Upper lobe of right lung (tissue), 1 donor: ENCODE results near the gene COL18A1. TPM values are rescaled to one million over a fixed set of nuclear protein-coding genes. Genes with fewer than 3 reads are reported as not detected.

Experiments used
- ATAC-seq: fragments of 200-7000 bp; cut with Tn5 transposase; one replicate; pipeline ENCODE4 v1.9.1; 2020; ENCODE audit warnings: mild to moderate bottlenecking, moderate library complexity
- DNase-seq: peaks from one replicate; pipeline ENCODE4 v3.0.0-alpha.2; 2020
- H3K27ac ChIP-seq: fragments of 200-600 bp; one replicate; pipeline ENCODE4 v1.8.0; 2022
- H3K27me3 ChIP-seq: fragments of 200-600 bp; one replicate; pipeline ENCODE4 v1.8.0; 2022; ENCODE audit warnings: mild to moderate bottlenecking
- H3K36me3 ChIP-seq: fragments of 200-600 bp; one replicate; pipeline ENCODE4 v1.8.0; 2022
- H3K4me1 ChIP-seq: fragments of 200-600 bp; one replicate; pipeline ENCODE4 v1.8.0; 2022
- H3K4me3 ChIP-seq: fragments of 200-600 bp; one replicate; pipeline ENCODE4 v1.8.0; 2022; ENCODE audit warnings: mild to moderate bottlenecking
- H3K9me3 ChIP-seq: fragments of 200-600 bp; one replicate; pipeline ENCODE4 v1.8.0; 2022
- intact Hi-C: fragments of 100-400 bp; cut with DNase I; formaldehyde crosslinking; loops from one replicate; pipeline ENCODE4 v1.11.0; 2022
- total RNA-seq: library from RNA; stranded (reverse); fragmentation: NEBNext Ultra II Directional; extraction: Animal tissue kit (Norgen Biotek cat#: 25700); gene quantifications from one replicate; pipeline ENCODE4 v1.2.1, GENCODE V29; 2021
- TF ChIP-seq, protein P1 (sequence below): fragments of 200-600 bp; IDR thresholded peaks from one replicate; pipeline ENCODE4 v1.8.0; 2022; ENCODE audit warnings: antibody characterized with exemption
- donor health status: DM: no; HTN: yes; CAD: no; lungs with severe emphysema.

COL18A1 gene
- total RNA-seq, 1 donor from 2014 or later = 60.4 TPM

DNA sequence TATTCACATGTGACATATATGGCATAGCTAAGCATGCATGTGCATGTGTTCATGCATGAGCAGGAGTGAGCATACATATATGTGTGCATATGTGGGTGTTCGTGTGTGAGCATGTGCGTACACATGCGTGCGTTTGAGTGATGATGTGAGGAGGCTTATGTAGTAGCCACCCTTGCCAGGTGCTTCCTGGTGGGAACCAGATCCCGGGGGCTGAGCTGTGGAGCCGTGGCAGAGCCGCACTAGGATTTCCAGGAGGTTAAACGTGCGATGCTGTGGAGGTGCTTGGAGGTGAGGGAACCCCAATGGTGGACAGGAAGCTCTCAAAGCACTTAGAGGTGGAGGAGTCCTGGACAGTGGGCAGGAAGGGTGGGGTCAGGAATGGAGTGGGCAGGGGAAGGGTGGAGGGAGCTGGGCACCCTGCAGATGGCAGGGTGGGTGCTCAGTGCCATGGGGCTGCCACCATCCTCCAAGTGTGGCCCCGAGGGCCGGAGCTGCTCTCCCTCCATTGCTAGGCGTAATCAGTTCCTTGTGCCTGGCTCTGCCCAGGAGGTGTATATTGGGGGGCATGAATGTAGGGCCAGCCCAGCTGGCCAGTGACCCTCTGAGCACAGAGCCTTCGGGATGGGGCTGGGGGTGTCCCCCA is 48.5 kb downstream of the COL18A1 start:
- DNase-seq (no peak), ATAC-seq (no peak)
- intact Hi-C loops = loop anchor here (10.0 kb wide), 1 partner anchor 309 kb away; no protein-coding TSS in a partner anchor
- H3K27me3 ChIP-seq = no peaks in the 10 kb centered on the region
- H3K4me1 ChIP-seq = peaks cover 4% of the 10 kb centered on the region
- H3K4me3 ChIP-seq = no peak overlapping the region
- peak overlapping the region; percentile 36 for H3K27ac ChIP-seq
- H3K36me3 ChIP-seq = no peaks in the 10 kb centered on the region
- TF ChIP-seq, protein P1, sequence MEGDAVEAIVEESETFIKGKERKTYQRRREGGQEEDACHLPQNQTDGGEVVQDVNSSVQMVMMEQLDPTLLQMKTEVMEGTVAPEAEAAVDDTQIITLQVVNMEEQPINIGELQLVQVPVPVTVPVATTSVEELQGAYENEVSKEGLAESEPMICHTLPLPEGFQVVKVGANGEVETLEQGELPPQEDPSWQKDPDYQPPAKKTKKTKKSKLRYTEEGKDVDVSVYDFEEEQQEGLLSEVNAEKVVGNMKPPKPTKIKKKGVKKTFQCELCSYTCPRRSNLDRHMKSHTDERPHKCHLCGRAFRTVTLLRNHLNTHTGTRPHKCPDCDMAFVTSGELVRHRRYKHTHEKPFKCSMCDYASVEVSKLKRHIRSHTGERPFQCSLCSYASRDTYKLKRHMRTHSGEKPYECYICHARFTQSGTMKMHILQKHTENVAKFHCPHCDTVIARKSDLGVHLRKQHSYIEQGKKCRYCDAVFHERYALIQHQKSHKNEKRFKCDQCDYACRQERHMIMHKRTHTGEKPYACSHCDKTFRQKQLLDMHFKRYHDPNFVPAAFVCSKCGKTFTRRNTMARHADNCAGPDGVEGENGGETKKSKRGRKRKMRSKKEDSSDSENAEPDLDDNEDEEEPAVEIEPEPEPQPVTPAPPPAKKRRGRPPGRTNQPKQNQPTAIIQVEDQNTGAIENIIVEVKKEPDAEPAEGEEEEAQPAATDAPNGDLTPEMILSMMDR = no peak
- no peaks in the 10 kb centered on the region for H3K9me3 ChIP-seq

DNA sequence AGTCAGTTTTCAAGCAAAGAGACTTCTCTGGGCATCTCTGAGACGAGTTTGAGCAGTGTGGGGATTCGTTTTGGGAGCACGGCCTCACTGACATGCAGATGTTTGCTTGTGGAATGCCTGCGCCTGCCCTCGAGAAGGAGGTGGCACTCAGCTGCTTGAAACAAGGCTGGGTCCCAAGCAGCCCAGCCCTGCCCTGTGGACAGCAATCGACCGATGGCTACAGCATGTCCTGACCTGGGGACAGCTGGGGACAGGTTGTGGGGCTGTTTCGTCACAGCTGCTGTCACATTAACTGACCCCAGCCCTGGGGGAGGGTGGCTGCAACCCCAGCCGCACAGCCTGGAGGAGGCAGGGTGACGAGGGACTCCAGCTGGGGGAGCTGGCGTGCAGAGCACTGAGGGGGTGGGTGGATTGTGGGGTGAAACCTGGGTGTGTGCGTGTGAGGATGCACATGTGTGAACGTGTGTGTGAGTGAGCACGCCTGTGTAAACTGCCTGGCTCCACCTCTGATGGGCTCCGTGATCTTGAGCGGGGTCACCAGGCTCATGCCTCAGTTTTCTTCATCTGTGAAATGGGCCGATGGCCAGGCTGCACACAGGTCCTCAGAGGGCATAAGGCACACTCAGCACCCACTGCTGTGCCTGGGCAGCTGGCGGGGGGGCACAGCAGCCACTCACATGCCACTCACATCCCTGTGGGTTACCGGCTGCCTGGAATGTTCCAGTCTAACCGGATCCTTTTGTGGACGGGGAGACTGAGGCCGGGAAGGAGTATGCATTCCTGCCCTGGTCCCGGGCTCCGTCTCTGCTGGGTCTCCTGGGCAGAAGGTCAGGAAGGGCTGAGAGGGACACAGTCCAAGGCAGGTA is 49.3 kb downstream of the COL18A1 start:
- H3K27ac ChIP-seq = peak overlapping the region; percentile 36
- ATAC-seq (peak; percentile 11), DNase-seq (no peak)
- TF ChIP-seq, protein P1 = no peak
- peaks cover 4% of the 10 kb centered on the region for H3K4me1 ChIP-seq
- no peak overlapping the region for H3K4me3 ChIP-seq
- no peaks in the 10 kb centered on the region for H3K27me3 ChIP-seq
- H3K36me3 ChIP-seq = no peaks in the 10 kb centered on the region
- H3K9me3 ChIP-seq = no peaks in the 10 kb centered on the region
- intact Hi-C loops = loop anchor here (10.0 kb wide), 1 partner anchor 309 kb away; no protein-coding TSS in a partner anchor

DNA sequence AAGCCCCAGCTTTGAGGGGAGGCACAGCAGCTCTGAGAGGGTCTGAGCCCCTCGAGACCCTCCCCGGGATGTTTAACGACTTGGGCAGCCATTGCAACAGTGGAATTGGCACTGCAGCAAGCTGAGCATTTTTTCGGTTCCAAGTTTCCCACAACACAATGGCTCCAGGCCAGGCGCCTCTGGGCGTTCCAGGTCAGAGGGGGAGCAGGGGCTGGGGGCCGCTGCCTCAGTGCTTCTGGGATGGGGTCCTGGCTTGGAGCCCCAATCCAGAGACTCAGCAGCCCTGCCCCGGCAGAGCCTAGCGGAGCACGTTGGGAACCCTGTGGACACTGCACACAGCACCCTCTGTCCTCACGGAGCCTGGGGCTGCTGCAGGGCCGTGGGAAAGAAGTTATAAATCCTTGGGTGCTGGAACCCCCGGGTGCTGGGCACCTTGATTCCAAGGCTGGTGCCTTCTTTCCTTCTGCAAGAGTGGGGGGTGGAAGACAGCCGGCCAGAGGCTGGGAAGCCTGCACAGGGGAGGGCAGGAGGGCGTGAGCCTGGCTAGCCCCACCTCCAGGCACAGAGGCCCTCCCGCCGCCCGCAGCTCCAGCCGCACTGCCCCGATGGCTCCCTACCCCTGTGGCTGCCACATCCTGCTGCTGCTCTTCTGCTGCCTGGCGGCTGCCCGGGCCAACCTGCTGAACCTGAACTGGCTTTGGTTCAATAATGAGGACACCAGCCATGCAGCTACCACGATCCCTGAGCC is 50.1 kb downstream of the COL18A1 start:
- no peaks in the 10 kb centered on the region for H3K9me3 ChIP-seq
- H3K36me3 ChIP-seq = no peaks in the 10 kb centered on the region
- H3K4me3 ChIP-seq = peak overlapping the region; percentile 37
- peak overlapping the region; percentile 42 for H3K27ac ChIP-seq
- ATAC-seq = peak; percentile 54
- no peak for DNase-seq
- intact Hi-C loops = loop anchor here (10.0 kb wide), 1 partner anchor 310 kb away; no protein-coding TSS in a partner anchor
- TF ChIP-seq, protein P1 = no peak
- H3K4me1 ChIP-seq = peaks cover 4% of the 10 kb centered on the region
- H3K27me3 ChIP-seq = no peaks in the 10 kb centered on the region

DNA sequence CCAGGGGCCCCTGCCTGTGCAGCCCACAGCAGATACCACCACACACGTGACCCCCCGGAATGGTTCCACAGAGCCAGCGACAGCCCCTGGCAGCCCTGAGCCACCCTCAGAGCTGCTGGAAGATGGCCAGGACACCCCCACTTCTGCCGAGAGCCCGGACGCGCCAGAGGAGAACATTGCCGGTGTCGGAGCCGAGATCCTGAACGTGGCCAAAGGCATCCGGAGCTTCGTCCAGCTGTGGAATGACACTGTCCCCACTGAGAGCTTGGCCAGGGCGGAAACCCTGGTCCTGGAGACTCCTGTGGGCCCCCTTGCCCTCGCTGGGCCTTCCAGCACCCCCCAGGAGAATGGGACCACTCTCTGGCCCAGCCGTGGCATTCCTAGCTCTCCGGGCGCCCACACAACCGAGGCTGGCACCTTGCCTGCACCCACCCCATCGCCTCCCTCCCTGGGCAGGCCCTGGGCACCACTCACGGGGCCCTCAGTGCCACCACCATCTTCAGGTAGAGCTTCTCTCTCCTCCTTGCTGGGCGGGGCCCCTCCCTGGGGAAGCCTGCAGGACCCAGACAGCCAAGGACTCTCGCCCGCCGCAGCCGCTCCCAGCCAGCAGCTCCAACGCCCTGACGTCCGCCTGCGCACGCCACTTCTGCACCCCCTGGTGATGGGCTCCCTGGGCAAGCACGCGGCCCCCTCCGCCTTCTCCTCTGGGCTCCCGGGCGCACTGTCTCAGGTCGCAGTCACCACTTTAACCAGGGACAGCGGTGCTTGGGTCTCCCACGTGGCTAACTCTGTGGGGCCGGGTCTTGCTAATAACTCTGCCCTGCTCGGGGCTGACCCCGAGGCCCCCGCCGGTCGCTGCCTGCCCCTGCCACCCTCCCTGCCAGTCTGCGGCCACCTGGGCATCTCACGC is 51.0 kb downstream of the COL18A1 start:
- TF ChIP-seq, protein P1 = no peak
- Histone ChIP-seq H3K27ac (peak overlapping the region; percentile 42), H3K27me3 (no peaks in the 10 kb centered on the region), H3K9me3 (no peaks in the 10 kb centered on the region), H3K4me3 (peak overlapping the region; percentile 37), H3K4me1 (peaks cover 4% of the 10 kb centered on the region), H3K36me3 (no peaks in the 10 kb centered on the region)
- ATAC-seq (no peak), DNase-seq (no peak)
- intact Hi-C loops = loop anchor here (10.0 kb wide), 1 partner anchor 311 kb away; no protein-coding TSS in a partner anchor
